Sciatic nerve (tissue), 2 donors: ENCODE data around the gene KLC4. TPM values are rescaled to one million over a fixed set of nuclear protein-coding genes. Genes with fewer than 3 reads are reported as not detected.
A peak's percentile ranks its signal among the peaks of the same experiment; 100 is the strongest.
"Not testable (repeated sequence)": the region's sequence is repeated elsewhere in the genome, so short reads cannot be mapped to it uniquely, and the experiment has no call there.

Source experiments
- ATAC-seq: fragments of 200-7000 bp; cut with Tn5 transposase; one replicate; pipeline ENCODE4 v1.9.1; 2020; ENCODE audit warnings: mild to moderate bottlenecking, moderate library complexity
- DNase-seq: peaks from one replicate; pipeline ENCODE4 v3.0.0-alpha.2; 2020; ENCODE audit warnings: low spot score
- intact Hi-C: fragments of 100-400 bp; cut with DNase I; formaldehyde crosslinking; loops from one replicate; pipeline ENCODE4 v1.14.2; 2022
- total RNA-seq: library from RNA; stranded (reverse); fragmentation: NEBNext Ultra II Directional; extraction: Animal tissue kit (Norgen Biotek cat#: 25700); gene quantifications from one replicate; pipeline ENCODE4 v1.2.1, GENCODE V29; 2021
- donor health status: DM: no; HTN: no; CAD: no.
- donor health status: DM: no; HTN: no; CAD: no.

KLC4 gene
- total RNA-seq, 1 donor from 2014 or later = 35.5 TPM

- intact Hi-C loops = no loop called here
- no peak for DNase-seq
- no peak for ATAC-seq
Observed at GRCh38 chr6:43058531-43058930, 900 bp upstream of the KLC4 start.

- DNase-seq (no peak), ATAC-seq (peak; percentile 2)
- intact Hi-C loops = no loop called here
Observed at GRCh38 chr6:43060034-43060754, 763 bp downstream of the KLC4 start.

- ATAC-seq (no peak), DNase-seq (no peak)
- intact Hi-C loops = no loop called here
Observed at GRCh38 chr6:43060755-43061633, 1.6 kb downstream of the KLC4 start.

- DNase-seq (no peak), ATAC-seq (no peak)
- intact Hi-C loops = no loop called here
Observed at GRCh38 chr6:43061861-43062260, 2.4 kb downstream of the KLC4 start.

GRCh38 chr6:43062818-43063217 lies 3.4 kb downstream of the KLC4 start:
- intact Hi-C loops = no loop called here
- DNase-seq (no peak), ATAC-seq (no peak)

GRCh38 chr6:43070028-43070632 lies 10.7 kb downstream of the KLC4 start:
- intact Hi-C loops = no loop called here
- ATAC-seq = peak; percentile 39

GRCh38 chr6:43074847-43075669 lies 15.6 kb downstream of the KLC4 start:
- DNase-seq (no peak), ATAC-seq (peak; percentile 3)

More at GRCh38 chr6:43070028-43070632, 10.7 kb downstream of the KLC4 start:
- DNase-seq = no peak

GRCh38 chr6:43075670-43076463 lies 16.4 kb downstream of the KLC4 start, which contains the start of gene PTK7:
PTK7 (plus strand) TSS chr6:43076314; CDS start chr6:43076489, 175 bp downstream.
- DNase-seq (peak; percentile 64), ATAC-seq (peak; percentile 75)
- intact Hi-C loops = no loop called here

More at GRCh38 chr6:43074847-43075669, 15.6 kb downstream of the KLC4 start:
- intact Hi-C loops = no loop called here

GRCh38 chr6:43076464-43077332 lies 17.3 kb downstream of the KLC4 start:
- ATAC-seq (peak; percentile 23), DNase-seq (no peak)
- intact Hi-C loops = no loop called here

GRCh38 chr6:43077333-43077809 lies 17.9 kb downstream of the KLC4 start:
- intact Hi-C loops = no loop called here
- no peak for DNase-seq
- ATAC-seq = no peak

- intact Hi-C loops = no loop called here
- ATAC-seq (no peak), DNase-seq (no peak)
Observed at GRCh38 chr6:43077981-43078511, 18.6 kb downstream of the KLC4 start.

GRCh38 chr6:43078691-43079090 lies 19.3 kb downstream of the KLC4 start:
- DNase-seq = no peak
- intact Hi-C loops = no loop called here
- no peak for ATAC-seq

- DNase-seq = no peak
- intact Hi-C loops = no loop called here
- ATAC-seq = no peak
Observed at GRCh38 chr6:43081043-43081442, 21.6 kb downstream of the KLC4 start.

GRCh38 chr6:43081922-43082321 lies 22.5 kb downstream of the KLC4 start:
- ATAC-seq, DNase-seq, intact Hi-C loops: not testable (repeated sequence)

- DNase-seq (no peak), ATAC-seq (no peak)
- intact Hi-C loops = no loop called here
Observed at GRCh38 chr6:43082806-43083655, 23.6 kb downstream of the KLC4 start.
